ENCODE data around the gene TECPR2.

The TECPR2 gene

GRCh38 chr14:102421411-102422057 is 58.8 kb downstream of the TECPR2 start:
- no peaks in the 10 kb centered on the region for H3K36me3 ChIP-seq (ENCODE audit: control insufficient read depth, low read length)
- no peaks in the 10 kb centered on the region for H3K79me2 ChIP-seq (ENCODE audit: control insufficient read depth, low read length)
- no peaks in the 10 kb centered on the region for H3K27me3 ChIP-seq (ENCODE audit: control insufficient read depth, low read length)
- H3K4me3 ChIP-seq (ENCODE audit: low read length), result no peak overlapping the region
- no peak overlapping the region for H3K4me2 ChIP-seq (ENCODE audit: low read length)
- H3K4me1 ChIP-seq (ENCODE audit: control insufficient read depth, low read length), result no peaks in the 10 kb centered on the region
- H3K9me3 ChIP-seq (ENCODE audit: control insufficient read depth, insufficient read depth, low read length), result no peaks in the 10 kb centered on the region
- H3K9me2 ChIP-seq (replicated peaks; ENCODE audit: control insufficient read depth, low read length), result no peaks in the 10 kb centered on the region
- H3F3A ChIP-seq (ENCODE audit: control insufficient read depth, insufficient read depth), result no peaks in the 10 kb centered on the region
- H3K27ac ChIP-seq (ENCODE audit: low read depth, low read length), result no peak overlapping the region
- H4K20me1 ChIP-seq (ENCODE audit: control insufficient read depth, insufficient read depth, low read depth, low read length), result no peaks in the 10 kb centered on the region
- TF ChIP-seq CTCF (IDR thresholded peaks at IDR 0.05; ENCODE audit: low read depth, low read length, poor library complexity, severe bottlenecking) (no peak), EZH2phosphoT487 (IDR thresholded peaks at IDR 0.05; ENCODE audit: borderline replicate concordance, low read length) (no peak)

GRCh38 chr14:102424520-102424919 is 61.8 kb downstream of the TECPR2 start:
- no peaks in the 10 kb centered on the region for H3K9me3 ChIP-seq (ENCODE audit: control insufficient read depth, insufficient read depth, low read length)

GRCh38 chr14:102424923-102425322 is 62.2 kb downstream of the TECPR2 start:
- Histone ChIP-seq H4K20me1 (ENCODE audit: control insufficient read depth, insufficient read depth, low read depth, low read length) (no peaks in the 10 kb centered on the region), H3K36me3 (ENCODE audit: control insufficient read depth, low read length) (no peaks in the 10 kb centered on the region), H3K79me2 (ENCODE audit: control insufficient read depth, low read length) (no peaks in the 10 kb centered on the region), H3K4me2 (ENCODE audit: low read length) (no peak overlapping the region), H3K27me3 (ENCODE audit: control insufficient read depth, low read length) (no peaks in the 10 kb centered on the region), H3K9me3 (ENCODE audit: control insufficient read depth, insufficient read depth, low read length) (no peaks in the 10 kb centered on the region), H3K4me3 (ENCODE audit: low read length) (no peak overlapping the region), H3K27ac (ENCODE audit: low read depth, low read length) (no peak overlapping the region), H3K9me2 (replicated peaks; ENCODE audit: control insufficient read depth, low read length) (no peaks in the 10 kb centered on the region), H3K4me1 (ENCODE audit: control insufficient read depth, low read length) (no peaks in the 10 kb centered on the region), H3F3A (ENCODE audit: control insufficient read depth, insufficient read depth) (no peaks in the 10 kb centered on the region)
- TF ChIP-seq CTCF (IDR thresholded peaks at IDR 0.05; ENCODE audit: low read depth, low read length, poor library complexity, severe bottlenecking), result no peak

More at GRCh38 chr14:102424520-102424919, 61.8 kb downstream of the TECPR2 start:
- no peaks in the 10 kb centered on the region for H3K27me3 ChIP-seq (ENCODE audit: control insufficient read depth, low read length)
- H3K27ac ChIP-seq (ENCODE audit: low read depth, low read length), result no peak overlapping the region
- no peak overlapping the region for H3K4me3 ChIP-seq (ENCODE audit: low read length)
- no peak overlapping the region for H3K4me2 ChIP-seq (ENCODE audit: low read length)
- no peaks in the 10 kb centered on the region for H3K9me2 ChIP-seq (replicated peaks; ENCODE audit: control insufficient read depth, low read length)
- H3K79me2 ChIP-seq (ENCODE audit: control insufficient read depth, low read length), result no peaks in the 10 kb centered on the region
- no peaks in the 10 kb centered on the region for H3K36me3 ChIP-seq (ENCODE audit: control insufficient read depth, low read length)
- H3F3A ChIP-seq (ENCODE audit: control insufficient read depth, insufficient read depth), result no peaks in the 10 kb centered on the region
- TF ChIP-seq CTCF (IDR thresholded peaks at IDR 0.05; ENCODE audit: low read depth, low read length, poor library complexity, severe bottlenecking), result no peak
- no peak for TF ChIP-seq EZH2phosphoT487 (IDR thresholded peaks at IDR 0.05; ENCODE audit: borderline replicate concordance, low read length)
- H4K20me1 ChIP-seq (ENCODE audit: control insufficient read depth, insufficient read depth, low read depth, low read length), result no peaks in the 10 kb centered on the region
- no peaks in the 10 kb centered on the region for H3K4me1 ChIP-seq (ENCODE audit: control insufficient read depth, low read length)

Data from DOHH2 (cell line).